Liver (tissue), 9 donors: ENCODE measurements around the gene UNCX. TPM values are rescaled to one million over a fixed set of nuclear protein-coding genes. Genes with fewer than 3 reads are reported as not detected.

Experiments used
- DNase-seq: peaks from one replicate; pipeline ENCODE4 v3.0.0-alpha.2; 2017; ENCODE audit warnings: low spot score
- H3K27ac ChIP-seq, 2 donors: one replicate each; pipeline ENCODE4 v1.7.0; 2013; ENCODE audit warnings: inconsistent platforms in 2 of 2, low read length in 2 of 2, control low read depth in 1 of 2, low read depth in 1 of 2, mild to moderate bottlenecking in 1 of 2
- H3K27me3 ChIP-seq, 4 donors: one replicate each; pipeline versions ENCODE4 v1.6.1 to v1.7.0; 2013; ENCODE audit warnings: low read length in 3 of 4, inconsistent platforms in 1 of 4, mild to moderate bottlenecking in 1 of 4, moderate library complexity in 1 of 4; ENCODE audit not compliant: control insufficient read depth in 4 of 4, insufficient read depth in 4 of 4
- H3K36me3 ChIP-seq, 4 donors: one replicate each; pipeline versions ENCODE4 v1.6.1 to v1.7.0; 2013; ENCODE audit warnings: low read length in 3 of 4, mild to moderate bottlenecking in 3 of 4, low read depth in 1 of 4, moderate library complexity in 1 of 4; ENCODE audit not compliant: control insufficient read depth in 4 of 4, insufficient read depth in 3 of 4
- H3K4me1 ChIP-seq, 4 donors: one replicate each; pipeline versions ENCODE4 v1.6.1 to v1.7.0; 2013; ENCODE audit warnings: low read length in 3 of 4, mild to moderate bottlenecking in 3 of 4, moderate library complexity in 1 of 4; ENCODE audit not compliant: control insufficient read depth in 4 of 4, insufficient read depth in 4 of 4
- H3K4me3 ChIP-seq, 3 donors: one replicate each; pipeline versions ENCODE4 v1.6.1 to v1.7.0; 2013; ENCODE audit warnings: low read length in 3 of 3, control low read depth in 1 of 3, low read depth in 1 of 3, mild to moderate bottlenecking in 1 of 3
- H3K9ac ChIP-seq, 2 donors: one replicate each; pipeline ENCODE4 v1.7.0; 2013; ENCODE audit warnings: low read length in 2 of 2, mild to moderate bottlenecking in 2 of 2, moderate library complexity in 2 of 2, control low read depth in 1 of 2, low read depth in 1 of 2
- H3K9me3 ChIP-seq, 4 donors: one replicate each; pipeline versions ENCODE4 v1.6.1 to v1.7.0; 2013; ENCODE audit warnings: low read length in 3 of 4; ENCODE audit not compliant: control insufficient read depth in 4 of 4
- EGR1 ChIP-seq, 2 donors: IDR thresholded peaks; 2 replicates each; pipeline ENCODE4 v1.6.1; 2016 to 2018; ENCODE audit warnings: antibody characterized with exemption in 2 of 2, low read depth in 2 of 2
- FOXA1 ChIP-seq: IDR thresholded peaks from 2 replicates; pipeline ENCODE4 v1.6.1; 2016; ENCODE audit warnings: antibody characterized with exemption
- FOXA2 ChIP-seq: IDR thresholded peaks from 2 replicates; pipeline ENCODE4 v1.6.1; 2016; ENCODE audit warnings: antibody characterized with exemption
- GABPA ChIP-seq, 2 donors: IDR thresholded peaks in 1 of 2; conservative IDR thresholded peaks in 1 of 2; 2 replicates each; pipeline ENCODE4 v1.6.1; 2016; ENCODE audit warnings: antibody characterized with exemption in 2 of 2, mild to moderate bottlenecking in 1 of 2, moderate library complexity in 1 of 2
- HNF4A ChIP-seq, 2 donors: conservative IDR thresholded peaks; 2 replicates each; pipeline ENCODE4 v1.6.1; 2016; ENCODE audit warnings: antibody characterized with exemption in 2 of 2, mild to moderate bottlenecking in 2 of 2
- HNF4G ChIP-seq: IDR thresholded peaks from 2 replicates; pipeline ENCODE4 v1.6.1; 2016; ENCODE audit warnings: antibody characterized with exemption
- JUND ChIP-seq, 2 donors: IDR thresholded peaks; 2 replicates each; pipeline ENCODE4 v1.6.1; 2016; ENCODE audit warnings: antibody characterized with exemption in 2 of 2
- NR2F2 ChIP-seq: IDR thresholded peaks from 2 replicates; pipeline ENCODE4 v1.6.1; 2016; ENCODE audit warnings: antibody characterized with exemption
- RAD21 ChIP-seq, 2 donors: IDR thresholded peaks; 2 replicates each; pipeline ENCODE4 v1.6.1; 2016; ENCODE audit warnings: antibody characterized with exemption in 2 of 2, mild to moderate bottlenecking in 2 of 2
- RXRA ChIP-seq, 2 donors: IDR thresholded peaks; 2 replicates each; pipeline ENCODE4 v1.6.1; 2017 to 2018; ENCODE audit warnings: antibody characterized with exemption in 2 of 2, mild to moderate bottlenecking in 1 of 2
- SP1 ChIP-seq: IDR thresholded peaks from 2 replicates; pipeline ENCODE4 v1.6.1; 2018; ENCODE audit warnings: antibody characterized with exemption, mild to moderate bottlenecking
- TAF1 ChIP-seq: conservative IDR thresholded peaks from 2 replicates; pipeline ENCODE4 v1.6.1; 2016; ENCODE audit warnings: antibody characterized with exemption, mild to moderate bottlenecking
- YY1 ChIP-seq: IDR thresholded peaks from 2 replicates; pipeline ENCODE4 v1.6.1; 2016; ENCODE audit warnings: antibody characterized with exemption, mild to moderate bottlenecking
- WGBS: extraction: QIAGEN DNeasy Blood & Tissue Kit; methylation state at CpG from one replicate; pipeline ENCODE4 v1.1.7; 2013; 5-methylcytosine and 5-hydroxymethylcytosine counted together
- polyA plus RNA-seq, 2 donors: library from polyadenylated mRNA; stranded (reverse) in 1 of 2; unstranded in 1 of 2; fragments of 200-250 nt in 1 of 2; fragments of >200 nt in 1 of 2; fragmentation: Nextera tagmentation in 1 of 2; extraction: Ambion mirVana in 1 of 2; gene quantifications; one replicate each; pipeline versions ENCODE4 v1.2.1 to v1.2.3, GENCODE V29; 2013 to 2015
- total RNA-seq, 2 donors: library from RNA; depleted of rRNA; stranded (reverse); fragments of >200 nt; gene quantifications; one replicate each; pipeline ENCODE4 v1.2.3, GENCODE V29; 2014
- TF ChIP-seq, protein P1 (sequence below): fragments of 150-350 bp; IDR thresholded peaks from 2 replicates; pipeline ENCODE4 v1.5.1; 2017; ENCODE audit warnings: improper control_type of control experiment, low read depth, low read length; ENCODE audit not compliant: missing input control
- TF ChIP-seq, protein P2 (sequence below): IDR thresholded peaks from 2 replicates; pipeline ENCODE4 v1.6.1; 2016; ENCODE audit warnings: antibody characterized with exemption, mild to moderate bottlenecking
- TF ChIP-seq, protein P3 (sequence below): IDR thresholded peaks from 2 replicates; pipeline ENCODE4 v1.6.1; 2016; ENCODE audit warnings: antibody characterized with exemption
- TF ChIP-seq, protein P4 (sequence below): IDR thresholded peaks from 2 replicates; pipeline ENCODE4 v1.6.1; 2016; ENCODE audit warnings: antibody characterized with exemption
- TF ChIP-seq, protein P5 (sequence below): IDR thresholded peaks from 2 replicates; pipeline ENCODE4 v1.6.1; 2016; ENCODE audit warnings: antibody characterized with exemption
- donor health status: healthy.
- donor health status: healthy.
- donor health status: healthy.
- donor health status: healthy.
- donor health status: healthy.

UNCX gene
- total and polyA plus RNA-seq, 4 donors, result not detected

DNA sequence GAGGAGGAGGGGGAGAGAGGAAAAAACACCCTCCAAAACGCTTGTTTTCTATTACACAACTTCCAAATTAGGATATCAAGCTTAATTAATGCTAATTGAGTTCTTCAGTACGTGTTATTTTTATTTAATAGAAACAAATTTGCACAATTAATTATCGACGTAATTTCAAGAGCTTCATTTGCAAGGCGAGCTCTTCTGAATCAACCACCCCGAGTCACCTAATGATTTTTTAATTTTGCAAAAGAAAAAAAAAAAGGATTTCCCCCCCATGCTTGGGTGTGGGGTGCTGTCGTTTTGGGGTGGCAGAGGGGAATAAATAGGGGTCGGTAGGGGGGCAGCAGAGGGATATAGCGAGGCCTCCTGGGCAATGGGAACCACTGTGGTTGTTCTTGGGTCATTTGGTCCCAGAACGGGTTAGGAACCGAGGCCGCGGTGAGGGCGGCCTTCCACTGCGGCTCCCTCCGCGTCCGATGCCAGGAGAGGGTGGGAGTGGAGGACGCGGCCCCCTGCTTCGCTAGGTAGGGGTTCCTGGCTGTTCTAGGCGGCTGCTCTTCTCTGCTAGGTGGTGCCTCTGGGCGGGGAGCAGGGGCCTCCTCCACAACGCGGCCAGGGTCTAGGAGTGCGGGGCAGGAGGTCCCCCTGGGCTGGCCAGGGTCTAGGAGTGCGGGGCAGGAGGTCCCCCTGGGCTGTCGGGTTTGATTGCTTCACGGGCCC is 7.3 kb downstream of the UNCX start:
- Histone ChIP-seq H3K36me3 (no peaks in the 10 kb centered on the region), H3K27me3 (peaks cover 6 to 39% (median 25%) of the 10 kb centered on the region in 4 donors), H3K4me3 (no peak overlapping the region), H3K4me1 (peaks cover 3 to 25% (median 9%) of the 10 kb centered on the region in 4 donors), H3K27ac (no peak overlapping the region), H3K9ac (no peak overlapping the region), H3K9me3 (peaks cover 0 to 1% (median 0%) of the 10 kb centered on the region in 4 donors)
- no peak for DNase-seq
- 8% methylated on average over 29 of the region's 29 CpGs for WGBS
- TF ChIP-seq RAD21 (IDR thresholded peaks at IDR 0.05), result no peak
- no peak for TF ChIP-seq HNF4G
- TF ChIP-seq RXRA (IDR thresholded peaks at IDR 0.05), result no peak

DNA sequence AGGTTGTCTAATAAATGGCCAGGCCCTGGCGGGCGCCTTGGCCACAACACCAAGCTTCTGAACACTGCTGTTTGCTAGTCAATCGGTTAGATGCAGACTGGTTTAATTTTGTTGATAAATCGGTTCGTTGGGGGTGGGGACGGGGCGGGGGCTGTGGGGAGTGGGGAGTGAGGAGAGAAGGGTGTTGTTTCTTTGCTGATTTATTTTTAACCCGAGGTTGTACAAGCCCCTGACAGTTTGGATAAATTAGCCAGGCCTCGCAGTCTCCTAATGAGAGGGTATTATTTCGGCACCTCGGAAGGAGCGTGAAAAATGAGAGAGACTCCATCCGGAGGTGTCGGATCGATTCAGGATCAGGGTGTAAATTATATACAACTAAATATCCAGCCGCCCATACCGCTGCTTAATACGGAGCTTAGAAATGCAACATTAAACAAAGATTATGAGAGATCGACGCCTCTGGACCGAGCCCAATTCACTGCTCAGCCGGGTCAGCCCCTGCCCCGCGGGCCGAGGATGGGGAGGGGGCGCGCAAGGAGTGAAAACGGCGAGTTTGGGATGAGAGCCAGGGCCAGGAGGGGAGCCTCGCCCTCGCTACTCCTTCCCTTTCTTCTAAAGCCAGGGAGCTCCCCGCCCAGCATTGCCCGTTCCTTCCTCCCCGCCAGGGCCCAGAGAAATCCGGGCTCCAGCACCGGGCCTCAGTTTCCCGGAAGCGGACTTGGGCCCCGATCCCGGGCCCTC is 8.0 kb downstream of the UNCX start:
- TF ChIP-seq, protein P1, sequence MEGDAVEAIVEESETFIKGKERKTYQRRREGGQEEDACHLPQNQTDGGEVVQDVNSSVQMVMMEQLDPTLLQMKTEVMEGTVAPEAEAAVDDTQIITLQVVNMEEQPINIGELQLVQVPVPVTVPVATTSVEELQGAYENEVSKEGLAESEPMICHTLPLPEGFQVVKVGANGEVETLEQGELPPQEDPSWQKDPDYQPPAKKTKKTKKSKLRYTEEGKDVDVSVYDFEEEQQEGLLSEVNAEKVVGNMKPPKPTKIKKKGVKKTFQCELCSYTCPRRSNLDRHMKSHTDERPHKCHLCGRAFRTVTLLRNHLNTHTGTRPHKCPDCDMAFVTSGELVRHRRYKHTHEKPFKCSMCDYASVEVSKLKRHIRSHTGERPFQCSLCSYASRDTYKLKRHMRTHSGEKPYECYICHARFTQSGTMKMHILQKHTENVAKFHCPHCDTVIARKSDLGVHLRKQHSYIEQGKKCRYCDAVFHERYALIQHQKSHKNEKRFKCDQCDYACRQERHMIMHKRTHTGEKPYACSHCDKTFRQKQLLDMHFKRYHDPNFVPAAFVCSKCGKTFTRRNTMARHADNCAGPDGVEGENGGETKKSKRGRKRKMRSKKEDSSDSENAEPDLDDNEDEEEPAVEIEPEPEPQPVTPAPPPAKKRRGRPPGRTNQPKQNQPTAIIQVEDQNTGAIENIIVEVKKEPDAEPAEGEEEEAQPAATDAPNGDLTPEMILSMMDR, result no peak
- TF ChIP-seq, protein P2, sequence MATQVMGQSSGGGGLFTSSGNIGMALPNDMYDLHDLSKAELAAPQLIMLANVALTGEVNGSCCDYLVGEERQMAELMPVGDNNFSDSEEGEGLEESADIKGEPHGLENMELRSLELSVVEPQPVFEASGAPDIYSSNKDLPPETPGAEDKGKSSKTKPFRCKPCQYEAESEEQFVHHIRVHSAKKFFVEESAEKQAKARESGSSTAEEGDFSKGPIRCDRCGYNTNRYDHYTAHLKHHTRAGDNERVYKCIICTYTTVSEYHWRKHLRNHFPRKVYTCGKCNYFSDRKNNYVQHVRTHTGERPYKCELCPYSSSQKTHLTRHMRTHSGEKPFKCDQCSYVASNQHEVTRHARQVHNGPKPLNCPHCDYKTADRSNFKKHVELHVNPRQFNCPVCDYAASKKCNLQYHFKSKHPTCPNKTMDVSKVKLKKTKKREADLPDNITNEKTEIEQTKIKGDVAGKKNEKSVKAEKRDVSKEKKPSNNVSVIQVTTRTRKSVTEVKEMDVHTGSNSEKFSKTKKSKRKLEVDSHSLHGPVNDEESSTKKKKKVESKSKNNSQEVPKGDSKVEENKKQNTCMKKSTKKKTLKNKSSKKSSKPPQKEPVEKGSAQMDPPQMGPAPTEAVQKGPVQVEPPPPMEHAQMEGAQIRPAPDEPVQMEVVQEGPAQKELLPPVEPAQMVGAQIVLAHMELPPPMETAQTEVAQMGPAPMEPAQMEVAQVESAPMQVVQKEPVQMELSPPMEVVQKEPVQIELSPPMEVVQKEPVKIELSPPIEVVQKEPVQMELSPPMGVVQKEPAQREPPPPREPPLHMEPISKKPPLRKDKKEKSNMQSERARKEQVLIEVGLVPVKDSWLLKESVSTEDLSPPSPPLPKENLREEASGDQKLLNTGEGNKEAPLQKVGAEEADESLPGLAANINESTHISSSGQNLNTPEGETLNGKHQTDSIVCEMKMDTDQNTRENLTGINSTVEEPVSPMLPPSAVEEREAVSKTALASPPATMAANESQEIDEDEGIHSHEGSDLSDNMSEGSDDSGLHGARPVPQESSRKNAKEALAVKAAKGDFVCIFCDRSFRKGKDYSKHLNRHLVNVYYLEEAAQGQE, result no peak
- no peak for TF ChIP-seq HNF4G
- TF ChIP-seq, protein P3, sequence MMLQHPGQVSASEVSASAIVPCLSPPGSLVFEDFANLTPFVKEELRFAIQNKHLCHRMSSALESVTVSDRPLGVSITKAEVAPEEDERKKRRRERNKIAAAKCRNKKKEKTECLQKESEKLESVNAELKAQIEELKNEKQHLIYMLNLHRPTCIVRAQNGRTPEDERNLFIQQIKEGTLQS, result no peak
- no peak for TF ChIP-seq TAF1
- TF ChIP-seq, protein P4, sequence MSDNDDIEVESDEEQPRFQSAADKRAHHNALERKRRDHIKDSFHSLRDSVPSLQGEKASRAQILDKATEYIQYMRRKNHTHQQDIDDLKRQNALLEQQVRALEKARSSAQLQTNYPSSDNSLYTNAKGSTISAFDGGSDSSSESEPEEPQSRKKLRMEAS, result no peak
- no peak for TF ChIP-seq HNF4A (conservative IDR thresholded peaks at IDR 0.05)
- TF ChIP-seq FOXA1, result no peak
- TF ChIP-seq NR2F2, result no peak
- TF ChIP-seq EGR1 (IDR thresholded peaks at IDR 0.05; ENCODE audit: low read depth in 2 of 2), result no peak
- TF ChIP-seq GABPA (IDR thresholded peaks at IDR 0.05 in 1 of 2, conservative IDR thresholded peaks at IDR 0.05 in 1 of 2), result no peak
- no peak for TF ChIP-seq SP1
- TF ChIP-seq RXRA (IDR thresholded peaks at IDR 0.05), result no peak
- no peak for TF ChIP-seq FOXA2
- no peak for TF ChIP-seq JUND (IDR thresholded peaks at IDR 0.05)
- TF ChIP-seq, protein P5, sequence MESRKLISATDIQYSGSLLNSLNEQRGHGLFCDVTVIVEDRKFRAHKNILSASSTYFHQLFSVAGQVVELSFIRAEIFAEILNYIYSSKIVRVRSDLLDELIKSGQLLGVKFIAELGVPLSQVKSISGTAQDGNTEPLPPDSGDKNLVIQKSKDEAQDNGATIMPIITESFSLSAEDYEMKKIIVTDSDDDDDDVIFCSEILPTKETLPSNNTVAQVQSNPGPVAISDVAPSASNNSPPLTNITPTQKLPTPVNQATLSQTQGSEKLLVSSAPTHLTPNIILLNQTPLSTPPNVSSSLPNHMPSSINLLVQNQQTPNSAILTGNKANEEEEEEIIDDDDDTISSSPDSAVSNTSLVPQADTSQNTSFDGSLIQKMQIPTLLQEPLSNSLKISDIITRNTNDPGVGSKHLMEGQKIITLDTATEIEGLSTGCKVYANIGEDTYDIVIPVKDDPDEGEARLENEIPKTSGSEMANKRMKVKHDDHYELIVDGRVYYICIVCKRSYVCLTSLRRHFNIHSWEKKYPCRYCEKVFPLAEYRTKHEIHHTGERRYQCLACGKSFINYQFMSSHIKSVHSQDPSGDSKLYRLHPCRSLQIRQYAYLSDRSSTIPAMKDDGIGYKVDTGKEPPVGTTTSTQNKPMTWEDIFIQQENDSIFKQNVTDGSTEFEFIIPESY, result no peak
- TF ChIP-seq YY1, result no peak
- no peak for TF ChIP-seq RAD21 (IDR thresholded peaks at IDR 0.05)
- Histone ChIP-seq H3K36me3 (no peaks in the 10 kb centered on the region), H3K9me3 (no peaks in the 10 kb centered on the region), H3K27me3 (peaks cover 8 to 34% (median 21%) of the 10 kb centered on the region in 4 donors), H3K4me3 (no peak overlapping the region), H3K27ac (no peak overlapping the region), H3K9ac (no peak overlapping the region), H3K4me1 (peaks cover 3 to 20% (median 7%) of the 10 kb centered on the region in 4 donors)
- no peak for DNase-seq
- 6% methylated on average over 40 of the region's 40 CpGs for WGBS
